Central memory CD8-positive, alpha-beta T cell (primary cell): ENCODE data around the gene ALCAM.

Source experiments
- ATAC-seq: fragments of 150-1000 bp; cut with Tn5 transposase; replicated peaks from 2 replicates; pipeline ENCODE4 v1.10.0; 2022; ENCODE audit warnings: mild to moderate bottlenecking, moderate FRiP score, moderate number of reproducible peaks; ENCODE audit not compliant: poor library complexity, severe bottlenecking; ENCODE audit errors: extremely low read depth
- DNase-seq, 2 donors: peaks; one replicate each; pipeline ENCODE4 v3.0.0; 2021; ENCODE audit warnings: low spot score in 2 of 2
- H3K27ac Mint-ChIP-seq: one replicate; pipeline ENCODE4 v1.8.0; 2022; ENCODE audit warnings: low read depth, mild to moderate bottlenecking, moderate library complexity, mixed read lengths
- H3K27me3 Mint-ChIP-seq: one replicate; pipeline ENCODE4 v1.8.0; 2022; ENCODE audit warnings: mixed read lengths
- H3K36me3 Mint-ChIP-seq: one replicate; pipeline ENCODE4 v1.8.0; 2022; ENCODE audit warnings: mild to moderate bottlenecking, moderate library complexity, mixed read lengths; ENCODE audit not compliant: insufficient read depth
- H3K4me1 Mint-ChIP-seq: one replicate; pipeline ENCODE4 v1.8.0; 2022; ENCODE audit warnings: mixed read lengths
- H3K4me3 Mint-ChIP-seq: one replicate; pipeline ENCODE4 v1.8.0; 2022; ENCODE audit warnings: mild to moderate bottlenecking, moderate library complexity, mixed read lengths
- H3K9me3 Mint-ChIP-seq: one replicate; pipeline ENCODE4 v1.8.0; 2022; ENCODE audit warnings: mixed read lengths

Gene ALCAM

GRCh38 chr3:105539897-105540296 lies 173.2 kb downstream of the ALCAM start:
- ATAC-seq (no peak), DNase-seq (no peak)
- Mint-ChIP-seq H3K4me1 (no peaks in the 10 kb centered on the region), H3K36me3 (peaks cover 2% of the 10 kb centered on the region), H3K27ac (no peak overlapping the region), H3K9me3 (no peaks in the 10 kb centered on the region), H3K27me3 (no peaks in the 10 kb centered on the region), H3K4me3 (no peak overlapping the region)

DNA sequence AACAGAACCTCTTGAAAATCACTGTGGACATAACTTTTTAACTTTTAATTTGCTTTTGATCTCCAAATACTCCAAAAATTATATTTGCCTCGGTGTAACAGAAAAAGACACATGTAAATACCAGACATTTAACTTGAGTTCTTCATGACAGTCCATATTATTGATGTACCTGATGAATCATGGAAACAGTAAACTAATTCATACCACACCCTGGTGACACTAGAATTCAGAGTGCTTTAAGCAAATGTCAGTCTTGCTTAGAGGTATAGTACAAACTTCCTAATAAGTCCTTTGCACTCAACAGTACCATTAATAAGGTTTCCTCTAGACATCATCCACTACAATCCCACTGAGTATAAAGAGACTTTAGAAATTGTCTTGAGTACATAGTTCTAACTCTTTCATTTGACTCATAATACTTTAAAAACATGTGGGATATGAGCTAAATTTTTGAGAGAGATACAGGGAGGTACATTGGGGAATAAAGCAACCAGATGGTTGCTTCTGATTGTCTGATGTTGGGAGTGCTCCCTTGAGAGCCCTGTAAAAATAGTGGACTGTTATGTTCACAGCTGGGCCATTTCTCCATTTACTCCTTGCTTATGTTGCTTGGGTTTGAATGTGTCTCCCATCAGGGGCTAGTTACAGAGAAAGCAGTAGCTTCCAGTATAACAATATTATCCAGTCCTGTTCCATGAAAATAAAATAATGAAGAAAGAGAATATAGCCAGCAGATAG lies 175.7 kb downstream of the ALCAM start:
- ATAC-seq: no peak
- no peak for DNase-seq
- no peaks in the 10 kb centered on the region for H3K4me1 Mint-ChIP-seq
- H3K36me3 Mint-ChIP-seq: peaks cover 2% of the 10 kb centered on the region
- no peaks in the 10 kb centered on the region for H3K9me3 Mint-ChIP-seq
- no peak overlapping the region for H3K4me3 Mint-ChIP-seq
- no peak overlapping the region for H3K27ac Mint-ChIP-seq
- no peaks in the 10 kb centered on the region for H3K27me3 Mint-ChIP-seq

DNA sequence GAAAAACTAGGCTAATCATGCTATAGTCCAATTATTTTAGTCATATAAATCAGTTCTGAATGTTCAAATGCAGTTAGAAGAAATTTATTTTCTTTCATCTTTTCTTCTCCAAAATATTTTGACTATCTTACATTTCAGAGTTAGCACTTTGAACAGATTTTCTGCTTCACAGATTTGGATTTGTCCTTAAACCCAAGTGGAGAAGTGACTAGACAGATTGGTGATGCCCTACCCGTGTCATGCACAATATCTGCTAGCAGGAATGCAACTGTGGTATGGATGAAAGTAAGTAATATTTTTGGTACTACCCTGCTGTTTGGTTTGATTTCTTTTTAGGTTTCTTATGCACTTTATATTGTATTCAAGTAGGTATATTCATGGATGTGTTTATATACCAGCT lies 178.3 kb downstream of the ALCAM start:
- Mint-ChIP-seq H3K4me3 (no peak overlapping the region), H3K27ac (no peak overlapping the region), H3K27me3 (no peaks in the 10 kb centered on the region), H3K4me1 (no peaks in the 10 kb centered on the region), H3K9me3 (no peaks in the 10 kb centered on the region), H3K36me3 (peaks cover 1% of the 10 kb centered on the region)
- ATAC-seq (no peak), DNase-seq (no peak)

DNA sequence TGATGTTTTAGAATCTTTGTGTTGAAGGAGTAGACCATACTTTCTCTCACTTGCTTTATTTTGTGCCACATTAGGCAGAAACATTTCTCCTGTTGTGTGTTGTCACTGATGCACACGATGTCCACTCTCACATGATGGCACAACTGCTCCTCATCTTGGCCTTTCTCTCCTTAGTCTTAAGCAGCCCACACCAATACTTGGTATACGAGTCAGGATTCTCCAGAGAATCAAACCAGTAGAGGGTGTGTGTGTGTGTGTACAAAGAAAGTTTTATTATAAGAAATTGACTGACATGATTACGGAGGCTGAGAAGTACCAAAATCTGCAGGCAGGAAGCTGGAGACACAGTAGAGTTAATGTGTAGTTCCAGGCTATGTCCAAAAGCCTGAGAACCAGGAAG lies 187.1 kb downstream of the ALCAM start:
- H3K4me1 Mint-ChIP-seq: no peaks in the 10 kb centered on the region
- DNase-seq: no peak
- H3K4me3 Mint-ChIP-seq: no peak overlapping the region
- H3K9me3 Mint-ChIP-seq: no peaks in the 10 kb centered on the region
- H3K36me3 Mint-ChIP-seq: peaks cover 3% of the 10 kb centered on the region
- ATAC-seq: no peak
- no peak overlapping the region for H3K27ac Mint-ChIP-seq
- H3K27me3 Mint-ChIP-seq: no peaks in the 10 kb centered on the region

GRCh38 chr3:105555206-105555605 lies 188.5 kb downstream of the ALCAM start:
- H3K27me3 Mint-ChIP-seq: no peaks in the 10 kb centered on the region

GRCh38 chr3:105559856-105560255 lies 193.1 kb downstream of the ALCAM start:
- Mint-ChIP-seq H3K27me3 (no peaks in the 10 kb centered on the region), H3K4me1 (no peaks in the 10 kb centered on the region), H3K9me3 (no peaks in the 10 kb centered on the region), H3K36me3 (no peaks in the 10 kb centered on the region), H3K27ac (no peak overlapping the region), H3K4me3 (no peak overlapping the region)
- DNase-seq (no peak), ATAC-seq (no peak)

More at GRCh38 chr3:105555206-105555605, 188.5 kb downstream of the ALCAM start:
- Mint-ChIP-seq H3K4me3 (no peak overlapping the region), H3K4me1 (no peaks in the 10 kb centered on the region), H3K36me3 (peaks cover 3% of the 10 kb centered on the region), H3K9me3 (no peaks in the 10 kb centered on the region), H3K27ac (no peak overlapping the region)
- DNase-seq: no peak
- no peak for ATAC-seq

DNA sequence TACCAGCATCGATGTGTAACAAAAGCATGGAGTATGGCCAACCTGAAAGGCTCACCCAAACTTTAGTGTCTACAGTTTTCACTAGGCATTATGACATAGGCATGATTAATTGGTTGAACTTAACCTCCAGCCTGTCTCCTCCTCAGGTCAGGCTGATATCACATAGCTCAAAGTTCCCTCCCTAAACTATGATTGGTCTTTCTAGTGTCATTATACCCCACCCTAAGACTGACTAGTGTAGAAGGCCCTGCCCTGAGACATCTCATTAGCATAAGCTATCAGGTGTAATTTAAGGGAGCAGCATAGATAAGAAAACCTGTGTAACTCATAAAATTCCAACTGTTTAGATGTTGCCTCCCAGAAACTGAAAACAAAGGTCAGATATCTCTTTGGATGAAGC lies 195.2 kb downstream of the ALCAM start:
- Mint-ChIP-seq H3K36me3 (peaks cover 2% of the 10 kb centered on the region), H3K27me3 (no peaks in the 10 kb centered on the region), H3K27ac (no peak overlapping the region), H3K4me3 (no peak overlapping the region), H3K9me3 (no peaks in the 10 kb centered on the region), H3K4me1 (no peaks in the 10 kb centered on the region)
- ATAC-seq (no peak), DNase-seq (no peak)

DNA sequence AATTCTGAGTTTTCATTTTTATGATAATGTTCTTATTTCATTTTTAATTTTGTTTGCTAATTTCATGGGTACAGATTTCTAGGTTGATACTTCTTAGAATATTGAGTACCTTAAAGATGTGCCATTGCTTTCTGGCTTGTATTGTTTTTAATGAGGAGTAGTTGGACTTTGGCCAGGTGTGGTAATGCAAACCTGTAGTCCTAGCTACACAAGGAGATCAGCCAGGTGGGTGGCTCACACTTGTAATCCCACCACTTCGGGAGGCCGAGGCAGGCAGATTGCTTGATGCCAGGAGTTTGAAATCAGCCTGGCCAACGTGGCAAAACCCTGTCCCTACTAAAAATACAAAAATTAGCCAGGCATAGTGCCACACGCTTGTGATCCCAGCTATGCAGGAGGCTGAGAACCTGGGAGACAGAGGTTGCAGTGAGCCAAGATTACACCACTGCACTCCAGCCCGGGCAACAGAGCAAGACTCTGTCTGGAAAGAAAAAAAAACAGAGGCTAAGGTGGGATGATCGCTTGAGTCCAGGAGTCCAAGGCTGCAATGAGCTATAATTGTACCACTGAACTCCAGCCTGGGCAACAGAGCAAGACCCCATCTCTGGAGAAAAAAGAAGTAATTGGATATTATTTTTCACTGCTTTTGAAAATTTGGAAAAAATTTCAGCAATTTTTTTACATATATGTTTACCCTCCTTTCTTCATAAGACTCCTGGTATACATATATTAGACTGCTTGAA lies 198.0 kb downstream of the ALCAM start:
- no peak overlapping the region for H3K27ac Mint-ChIP-seq
- H3K36me3 Mint-ChIP-seq: peaks cover 2% of the 10 kb centered on the region
- no peaks in the 10 kb centered on the region for H3K4me1 Mint-ChIP-seq
- DNase-seq (no peak), ATAC-seq (no peak)
- H3K9me3 Mint-ChIP-seq: no peaks in the 10 kb centered on the region
- no peak overlapping the region for H3K4me3 Mint-ChIP-seq
- H3K27me3 Mint-ChIP-seq: no peaks in the 10 kb centered on the region

- ATAC-seq: no peak
- DNase-seq: no peak
- no peaks in the 10 kb centered on the region for H3K9me3 Mint-ChIP-seq
- no peaks in the 10 kb centered on the region for H3K4me1 Mint-ChIP-seq
- H3K27me3 Mint-ChIP-seq: no peaks in the 10 kb centered on the region
- H3K36me3 Mint-ChIP-seq: peaks cover 2% of the 10 kb centered on the region
- no peak overlapping the region for H3K27ac Mint-ChIP-seq
- H3K4me3 Mint-ChIP-seq: no peak overlapping the region
Observed at GRCh38 chr3:105571005-105571404, 204.3 kb downstream of the ALCAM start.

DNA sequence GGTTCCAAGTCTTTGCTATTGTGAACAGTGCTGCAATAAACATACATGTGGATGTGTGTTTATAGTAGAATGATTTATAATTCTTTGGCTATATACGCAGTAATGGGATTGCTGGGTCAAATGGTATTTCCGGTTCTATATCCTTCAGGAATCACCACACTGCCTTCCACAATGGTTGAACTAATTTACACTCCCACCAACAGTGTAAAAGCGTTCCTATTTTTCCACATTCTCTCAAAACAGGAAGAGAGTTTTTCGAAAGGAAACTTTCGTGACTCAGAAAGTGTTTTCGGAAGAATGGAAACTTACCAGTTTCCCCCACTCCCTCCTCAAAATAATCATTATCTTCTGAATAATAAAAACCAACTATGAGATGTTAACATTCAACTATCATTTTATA lies 205.8 kb downstream of the ALCAM start:
- no peak for DNase-seq
- Mint-ChIP-seq H3K4me3 (no peak overlapping the region), H3K27me3 (no peaks in the 10 kb centered on the region), H3K4me1 (no peaks in the 10 kb centered on the region), H3K9me3 (no peaks in the 10 kb centered on the region), H3K27ac (no peak overlapping the region), H3K36me3 (peaks cover 4% of the 10 kb centered on the region)
- ATAC-seq: no peak

GRCh38 chr3:105579439-105579838 lies 212.7 kb downstream of the ALCAM start:
- ATAC-seq (no peak), DNase-seq (no peak)
- Mint-ChIP-seq H3K9me3 (no peaks in the 10 kb centered on the region), H3K4me1 (no peaks in the 10 kb centered on the region), H3K27me3 (no peaks in the 10 kb centered on the region), H3K27ac (no peak overlapping the region), H3K4me3 (no peak overlapping the region), H3K36me3 (peaks cover 2% of the 10 kb centered on the region)

- ATAC-seq (no peak), DNase-seq (no peak)
- peaks cover 2% of the 10 kb centered on the region for H3K36me3 Mint-ChIP-seq
- no peaks in the 10 kb centered on the region for H3K27me3 Mint-ChIP-seq
- no peak overlapping the region for H3K27ac Mint-ChIP-seq
- no peaks in the 10 kb centered on the region for H3K4me1 Mint-ChIP-seq
- H3K4me3 Mint-ChIP-seq: no peak overlapping the region
- H3K9me3 Mint-ChIP-seq: no peaks in the 10 kb centered on the region
Observed at GRCh38 chr3:105580296-105580965, 213.7 kb downstream of the ALCAM start.

DNA sequence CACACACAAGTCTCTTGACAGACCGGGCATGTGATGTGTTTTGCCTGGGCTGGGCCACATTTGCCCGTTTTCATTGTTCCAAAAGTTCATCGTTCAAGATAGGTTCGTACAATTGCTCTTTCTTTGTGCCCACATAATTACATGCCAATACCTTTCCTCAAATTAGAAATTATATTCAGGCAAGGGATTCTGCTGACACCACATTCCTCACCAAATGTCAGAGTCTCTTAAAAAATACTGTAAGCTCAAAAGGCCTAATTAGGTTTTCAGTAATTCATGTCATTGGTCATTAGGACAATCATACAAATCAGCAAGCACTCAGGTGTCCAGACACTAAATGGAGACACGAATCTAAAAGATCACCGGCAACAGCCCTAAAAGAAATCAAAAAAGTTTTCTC lies 215.3 kb downstream of the ALCAM start:
- H3K4me3 Mint-ChIP-seq: no peak overlapping the region
- no peak for ATAC-seq
- H3K27ac Mint-ChIP-seq: no peak overlapping the region
- no peak for DNase-seq
- no peaks in the 10 kb centered on the region for H3K4me1 Mint-ChIP-seq
- no peaks in the 10 kb centered on the region for H3K27me3 Mint-ChIP-seq
- H3K36me3 Mint-ChIP-seq: peaks cover under 1% of the 10 kb centered on the region
- H3K9me3 Mint-ChIP-seq: no peaks in the 10 kb centered on the region
